Stimulated activated naive CD8-positive, alpha-beta T cell treated with anti-CD3 and anti-CD28 coated beads, Interleukin-15, Interleukin-2, amounts not matched to agents 100 ng/mL and 50 ng/mL, for 24 hours (primary cell): ENCODE data around the gene CNTN4.

Source experiments
- H3K27ac Mint-ChIP-seq: one replicate; pipeline ENCODE4 v1.8.0; 2021; ENCODE audit warnings: mild to moderate bottlenecking, mixed read lengths
- H3K27me3 Mint-ChIP-seq: one replicate; pipeline ENCODE4 v1.8.0; 2021; ENCODE audit warnings: mixed read lengths
- H3K36me3 Mint-ChIP-seq: one replicate; pipeline ENCODE4 v1.8.0; 2021; ENCODE audit warnings: low read depth, mixed read lengths
- H3K4me1 Mint-ChIP-seq: one replicate; pipeline ENCODE4 v1.8.0; 2021; ENCODE audit warnings: low read depth, mixed read lengths
- H3K4me3 Mint-ChIP-seq: one replicate; pipeline ENCODE4 v1.8.0; 2021; ENCODE audit warnings: mild to moderate bottlenecking, mixed read lengths
- H3K9me3 Mint-ChIP-seq: one replicate; pipeline ENCODE4 v1.8.0; 2021; ENCODE audit warnings: mixed read lengths

Gene CNTN4

GRCh38 chr3:3031326-3031725, 932.7 kb downstream of the CNTN4 start:
- no peaks in the 10 kb centered on the region for H3K36me3 Mint-ChIP-seq
- no peak overlapping the region for H3K27ac Mint-ChIP-seq
- H3K27me3 Mint-ChIP-seq: peaks cover 3% of the 10 kb centered on the region
- H3K9me3 Mint-ChIP-seq: no peaks in the 10 kb centered on the region
- H3K4me3 Mint-ChIP-seq: no peak overlapping the region
- H3K4me1 Mint-ChIP-seq: peaks cover 13% of the 10 kb centered on the region

- H3K4me1 Mint-ChIP-seq: no peaks in the 10 kb centered on the region
- H3K27ac Mint-ChIP-seq: no peak overlapping the region
- H3K27me3 Mint-ChIP-seq: peaks cover 3% of the 10 kb centered on the region
- no peaks in the 10 kb centered on the region for H3K9me3 Mint-ChIP-seq
- no peak overlapping the region for H3K4me3 Mint-ChIP-seq
- no peaks in the 10 kb centered on the region for H3K36me3 Mint-ChIP-seq
Observed at GRCh38 chr3:3037156-3037555, 938.5 kb downstream of the CNTN4 start.

- H3K27me3 Mint-ChIP-seq: peaks cover 3% of the 10 kb centered on the region
- no peaks in the 10 kb centered on the region for H3K36me3 Mint-ChIP-seq
- H3K4me1 Mint-ChIP-seq: no peaks in the 10 kb centered on the region
- no peak overlapping the region for H3K4me3 Mint-ChIP-seq
- no peaks in the 10 kb centered on the region for H3K9me3 Mint-ChIP-seq
- H3K27ac Mint-ChIP-seq: no peak overlapping the region
Observed at GRCh38 chr3:3038201-3038991, 939.7 kb downstream of the CNTN4 start.

DNA sequence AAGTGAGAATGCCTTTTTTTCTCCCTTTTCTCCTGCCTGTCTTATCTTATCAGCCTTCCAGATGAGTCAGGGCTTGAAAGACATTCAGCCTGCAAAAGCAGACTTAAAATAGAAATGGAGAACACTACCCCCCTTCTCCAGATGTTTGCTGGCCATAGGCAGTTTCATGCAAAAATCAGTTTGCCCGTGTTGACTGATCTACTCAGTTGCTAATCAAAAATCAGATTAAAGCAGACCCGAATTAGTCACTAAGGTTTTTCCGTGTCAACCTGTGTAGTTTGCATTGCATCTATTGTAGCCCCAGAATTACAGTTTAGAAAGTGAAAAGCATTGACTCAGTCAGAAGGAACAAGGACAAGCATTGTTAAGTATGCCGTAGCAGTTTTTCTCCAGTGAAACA, 955.3 kb downstream of the CNTN4 start:
- Mint-ChIP-seq H3K27me3 (no peaks in the 10 kb centered on the region), H3K36me3 (no peaks in the 10 kb centered on the region), H3K27ac (no peak overlapping the region), H3K4me1 (no peaks in the 10 kb centered on the region), H3K9me3 (no peaks in the 10 kb centered on the region), H3K4me3 (no peak overlapping the region)

DNA sequence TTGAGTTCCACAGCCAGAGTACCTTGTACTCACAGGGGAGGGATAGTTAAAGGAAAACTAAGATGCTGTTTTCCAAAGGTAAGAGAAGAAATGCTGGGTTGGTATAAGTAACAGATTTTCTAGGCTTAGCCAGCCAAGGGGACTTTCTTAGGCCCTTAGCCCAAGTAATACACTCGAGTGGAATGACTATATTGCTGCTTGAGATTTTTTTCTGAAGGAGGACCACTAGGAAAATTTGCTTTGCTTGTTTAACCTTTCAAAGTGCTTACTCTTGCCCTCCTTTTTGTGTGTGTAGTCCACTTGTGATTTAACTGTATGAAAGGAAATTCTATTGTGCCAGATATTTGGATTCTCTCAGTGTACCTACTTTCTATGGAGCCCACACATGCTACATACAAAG, 961.0 kb downstream of the CNTN4 start:
- H3K27me3 Mint-ChIP-seq: no peaks in the 10 kb centered on the region
- no peaks in the 10 kb centered on the region for H3K36me3 Mint-ChIP-seq
- no peaks in the 10 kb centered on the region for H3K9me3 Mint-ChIP-seq
- H3K27ac Mint-ChIP-seq: no peak overlapping the region
- no peaks in the 10 kb centered on the region for H3K4me1 Mint-ChIP-seq
- H3K4me3 Mint-ChIP-seq: no peak overlapping the region

DNA sequence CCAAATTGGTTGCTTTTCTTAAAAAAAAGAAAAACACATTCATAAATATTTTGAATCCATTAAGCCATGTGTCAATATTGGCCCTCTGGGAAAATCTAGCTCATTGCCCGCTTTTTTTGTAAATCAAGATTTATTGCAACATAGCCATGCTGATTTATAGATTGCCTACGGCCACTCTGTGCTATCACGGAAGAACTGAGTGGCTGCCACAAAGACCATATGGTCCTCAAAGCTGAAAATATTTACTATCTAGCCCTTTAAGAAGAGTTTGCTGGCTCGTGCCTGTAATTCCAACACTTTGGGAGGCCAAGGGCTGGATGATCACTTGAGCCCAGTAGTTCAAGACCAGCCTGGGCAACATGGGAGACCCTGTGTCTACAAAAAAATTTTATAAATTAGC, 965.6 kb downstream of the CNTN4 start:
- Mint-ChIP-seq H3K36me3 (no peaks in the 10 kb centered on the region), H3K9me3 (no peaks in the 10 kb centered on the region), H3K4me1 (no peaks in the 10 kb centered on the region), H3K27ac (no peak overlapping the region), H3K27me3 (no peaks in the 10 kb centered on the region), H3K4me3 (no peak overlapping the region)

- Mint-ChIP-seq H3K4me3 (no peak overlapping the region), H3K27me3 (no peaks in the 10 kb centered on the region), H3K9me3 (no peaks in the 10 kb centered on the region), H3K4me1 (no peaks in the 10 kb centered on the region), H3K27ac (peak overlapping the region; percentile 4), H3K36me3 (no peaks in the 10 kb centered on the region)
Observed at GRCh38 chr3:3065876-3066275, 967.2 kb downstream of the CNTN4 start.

- Mint-ChIP-seq H3K4me3 (no peak overlapping the region), H3K36me3 (no peaks in the 10 kb centered on the region), H3K27ac (no peak overlapping the region), H3K4me1 (no peaks in the 10 kb centered on the region), H3K9me3 (no peaks in the 10 kb centered on the region), H3K27me3 (no peaks in the 10 kb centered on the region)
Observed at GRCh38 chr3:3066378-3066777, 967.7 kb downstream of the CNTN4 start.

GRCh38 chr3:3066910-3067309, 968.2 kb downstream of the CNTN4 start:
- H3K4me1 Mint-ChIP-seq: no peaks in the 10 kb centered on the region
- H3K27me3 Mint-ChIP-seq: no peaks in the 10 kb centered on the region
- H3K36me3 Mint-ChIP-seq: no peaks in the 10 kb centered on the region
- no peak overlapping the region for H3K27ac Mint-ChIP-seq
- no peak overlapping the region for H3K4me3 Mint-ChIP-seq
- H3K9me3 Mint-ChIP-seq: no peaks in the 10 kb centered on the region

GRCh38 chr3:3068358-3068881, 969.8 kb downstream of the CNTN4 start:
- Mint-ChIP-seq H3K27me3 (no peaks in the 10 kb centered on the region), H3K36me3 (no peaks in the 10 kb centered on the region), H3K9me3 (no peaks in the 10 kb centered on the region), H3K27ac (no peak overlapping the region), H3K4me1 (no peaks in the 10 kb centered on the region), H3K4me3 (no peak overlapping the region)

GRCh38 chr3:3069723-3070122, 971.1 kb downstream of the CNTN4 start:
- Mint-ChIP-seq H3K27ac (no peak overlapping the region), H3K4me1 (no peaks in the 10 kb centered on the region), H3K9me3 (no peaks in the 10 kb centered on the region), H3K27me3 (no peaks in the 10 kb centered on the region), H3K36me3 (no peaks in the 10 kb centered on the region), H3K4me3 (no peak overlapping the region)

DNA sequence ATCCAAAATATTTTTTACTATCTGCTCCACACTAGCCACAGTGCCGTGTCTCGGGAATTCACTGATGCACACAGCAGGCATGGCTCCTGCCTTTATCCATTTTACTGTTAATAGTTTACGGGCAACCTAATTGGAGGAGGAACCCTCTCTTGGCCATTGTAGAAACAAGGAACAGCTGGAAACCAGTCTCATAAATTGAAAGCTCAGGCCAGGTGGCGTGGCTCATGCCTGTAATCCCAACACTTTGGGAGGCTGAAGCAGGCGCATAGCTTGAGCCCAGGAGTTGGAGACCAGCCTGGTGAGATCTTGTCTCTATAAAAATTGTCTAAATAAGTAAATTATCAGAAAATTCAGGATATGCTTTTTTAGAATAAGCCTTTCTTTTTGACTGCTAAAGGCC, 972.5 kb downstream of the CNTN4 start:
- no peaks in the 10 kb centered on the region for H3K36me3 Mint-ChIP-seq
- no peak overlapping the region for H3K4me3 Mint-ChIP-seq
- H3K27me3 Mint-ChIP-seq: no peaks in the 10 kb centered on the region
- H3K9me3 Mint-ChIP-seq: no peaks in the 10 kb centered on the region
- H3K27ac Mint-ChIP-seq: no peak overlapping the region
- H3K4me1 Mint-ChIP-seq: no peaks in the 10 kb centered on the region

DNA sequence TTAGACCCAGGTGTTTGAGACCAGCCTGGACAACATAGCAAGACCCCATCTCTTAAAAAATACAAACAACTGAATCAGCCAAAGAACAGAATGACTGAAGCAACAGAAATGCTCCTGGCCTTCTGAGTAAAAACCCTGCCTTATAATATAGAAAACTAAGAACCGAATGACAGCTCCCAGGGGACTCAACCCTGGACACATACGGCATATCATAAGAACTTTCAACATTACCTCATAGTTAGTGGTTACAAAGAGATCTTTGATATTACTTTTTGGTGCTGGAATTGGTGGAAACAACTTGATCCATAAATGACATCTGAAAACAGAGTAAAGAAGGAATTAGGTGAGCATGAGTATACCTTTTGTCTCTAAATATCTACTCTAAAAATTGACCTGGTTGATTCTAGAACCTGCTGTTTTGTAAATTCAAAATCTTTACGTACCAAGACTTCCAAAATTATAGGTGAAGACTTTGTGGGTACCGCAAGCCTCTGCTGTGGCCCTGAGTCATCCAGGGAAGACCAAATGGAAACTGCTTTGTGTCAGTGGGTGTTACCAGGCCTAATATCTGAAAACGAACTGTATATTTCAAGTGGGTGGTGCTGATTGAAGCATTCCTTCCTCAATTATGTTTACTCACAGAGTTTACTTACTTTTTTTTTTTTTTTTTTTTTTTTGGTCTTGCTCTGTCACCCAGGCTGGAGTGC, 976.0 kb downstream of the CNTN4 start:
- H3K27me3 Mint-ChIP-seq: no peaks in the 10 kb centered on the region
- H3K27ac Mint-ChIP-seq: no peak overlapping the region
- H3K9me3 Mint-ChIP-seq: no peaks in the 10 kb centered on the region
- no peaks in the 10 kb centered on the region for H3K36me3 Mint-ChIP-seq
- H3K4me3 Mint-ChIP-seq: no peak overlapping the region
- no peaks in the 10 kb centered on the region for H3K4me1 Mint-ChIP-seq

DNA sequence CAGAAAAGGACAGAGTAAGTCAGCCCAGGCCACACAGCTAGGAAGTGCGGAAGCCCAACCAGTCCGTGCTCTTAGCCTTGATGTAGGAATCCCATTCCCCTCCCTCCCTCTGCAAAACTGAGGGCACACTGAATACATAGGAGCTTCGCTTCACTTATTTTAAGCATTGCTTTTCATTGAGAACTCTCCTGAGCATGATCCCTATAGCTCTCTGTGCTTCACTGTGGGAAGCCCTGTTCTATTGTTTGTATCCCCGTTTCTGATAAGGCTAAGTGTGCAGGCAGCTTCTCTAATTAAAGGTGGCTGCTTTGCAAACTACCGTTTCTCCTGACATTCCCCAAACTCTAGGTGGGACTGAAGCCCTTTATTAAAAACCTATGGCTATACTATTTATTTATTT, 981.6 kb downstream of the CNTN4 start:
- Mint-ChIP-seq H3K4me1 (peaks cover 6% of the 10 kb centered on the region), H3K36me3 (no peaks in the 10 kb centered on the region), H3K27me3 (no peaks in the 10 kb centered on the region), H3K4me3 (no peak overlapping the region), H3K27ac (no peak overlapping the region), H3K9me3 (no peaks in the 10 kb centered on the region)

- H3K4me3 Mint-ChIP-seq: no peak overlapping the region
- H3K27ac Mint-ChIP-seq: no peak overlapping the region
Observed at GRCh38 chr3:3081381-3082233, 982.9 kb downstream of the CNTN4 start.

More at GRCh38 chr3:3081381-3082233, 982.9 kb downstream of the CNTN4 start:
- Mint-ChIP-seq H3K36me3 (no peaks in the 10 kb centered on the region), H3K9me3 (no peaks in the 10 kb centered on the region), H3K27me3 (no peaks in the 10 kb centered on the region), H3K4me1 (peaks cover 6% of the 10 kb centered on the region)
